ENCODE measurements around the gene IL1B.
"Not testable (repeated sequence)": the region's sequence is repeated elsewhere in the genome, so short reads cannot be mapped to it uniquely, and the experiment has no call there.

IL1B gene

DNA sequence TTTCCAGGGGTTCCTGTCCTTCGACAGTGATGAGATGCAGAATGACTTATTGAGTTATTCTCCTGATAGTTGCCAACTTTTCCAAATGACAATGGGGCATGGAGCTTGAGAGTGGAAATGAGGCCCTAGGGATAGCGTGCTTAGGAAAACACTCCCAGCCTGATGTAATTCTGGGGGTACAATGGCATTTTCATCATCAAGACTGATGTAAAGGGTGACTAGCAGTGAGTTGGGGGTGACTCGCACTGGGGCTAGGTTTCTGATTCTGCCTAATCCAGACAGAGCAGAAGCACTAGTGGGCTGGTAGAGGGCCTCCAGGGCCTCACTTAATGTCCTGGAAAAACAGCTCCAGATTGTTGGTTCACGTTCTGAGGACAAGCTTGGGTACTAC, 40.4 kb upstream of the IL1B start:
- Histone ChIP-seq H3K4me3 (ENCODE audit: low read length) (no peak overlapping the region), H3K9me3 (ENCODE audit: control insufficient read depth, insufficient read depth, low read length) (no peaks in the 10 kb centered on the region), H3K27ac (ENCODE audit: low read length) (no peak overlapping the region), H3K36me3 (ENCODE audit: control insufficient read depth, insufficient read depth, low read length) (no peaks in the 10 kb centered on the region), H3K4me1 (ENCODE audit: control insufficient read depth, insufficient read depth, low read length) (no peaks in the 10 kb centered on the region), H3K27me3 (ENCODE audit: control insufficient read depth, insufficient read depth, low read length) (no peaks in the 10 kb centered on the region)
- WGBS (ENCODE audit: insufficient coverage, insufficient read length): no CpG with 5 or more reads among the region's 4 CpGs
- no peak for DNase-seq (ENCODE audit: low read depth, low spot score)

DNA sequence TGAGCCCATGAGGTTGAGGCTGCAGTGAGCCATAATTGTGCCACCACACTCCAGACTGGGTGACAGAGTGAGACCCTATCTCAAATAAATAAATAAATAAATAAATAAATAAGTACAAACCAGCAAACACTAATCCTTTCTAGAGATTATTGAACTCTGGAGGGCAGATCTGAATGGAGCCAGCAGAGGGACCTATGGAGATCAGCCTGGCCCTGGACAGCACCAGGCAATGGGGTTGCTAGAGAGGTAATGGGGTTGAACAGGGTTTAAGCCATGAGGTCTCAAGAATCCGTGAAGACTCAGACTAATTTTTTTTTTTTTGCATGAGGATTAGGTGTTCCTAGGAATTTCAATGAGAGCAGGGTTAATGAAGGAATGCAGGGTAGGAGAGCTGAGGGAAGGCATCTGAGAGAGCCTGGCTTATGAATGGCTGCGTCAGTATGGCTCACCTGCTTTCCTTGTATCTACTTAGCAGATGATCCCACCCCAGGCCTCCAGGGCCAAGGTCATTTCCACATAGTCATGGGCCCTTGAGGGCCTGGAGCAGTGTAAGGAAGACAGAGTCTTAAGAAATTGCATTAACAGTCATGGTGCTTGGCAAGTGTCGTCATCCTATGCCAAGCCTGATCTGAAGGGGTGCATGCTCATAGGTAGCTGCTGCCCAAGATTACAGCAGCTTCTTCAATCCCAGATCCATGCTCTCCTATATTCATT, 39.8 kb upstream of the IL1B start:
- DNase-seq (ENCODE audit: low read depth, low spot score): no peak
- Histone ChIP-seq H3K4me1 (ENCODE audit: control insufficient read depth, insufficient read depth, low read length) (no peaks in the 10 kb centered on the region), H3K27me3 (ENCODE audit: control insufficient read depth, insufficient read depth, low read length) (no peaks in the 10 kb centered on the region), H3K36me3 (ENCODE audit: control insufficient read depth, insufficient read depth, low read length) (no peaks in the 10 kb centered on the region), H3K9me3 (ENCODE audit: control insufficient read depth, insufficient read depth, low read length) (no peaks in the 10 kb centered on the region), H3K27ac (ENCODE audit: low read length) (no peak overlapping the region), H3K4me3 (ENCODE audit: low read length) (no peak overlapping the region)
- no CpG with 5 or more reads among the region's 3 CpGs for WGBS (ENCODE audit: insufficient coverage, insufficient read length)

DNA sequence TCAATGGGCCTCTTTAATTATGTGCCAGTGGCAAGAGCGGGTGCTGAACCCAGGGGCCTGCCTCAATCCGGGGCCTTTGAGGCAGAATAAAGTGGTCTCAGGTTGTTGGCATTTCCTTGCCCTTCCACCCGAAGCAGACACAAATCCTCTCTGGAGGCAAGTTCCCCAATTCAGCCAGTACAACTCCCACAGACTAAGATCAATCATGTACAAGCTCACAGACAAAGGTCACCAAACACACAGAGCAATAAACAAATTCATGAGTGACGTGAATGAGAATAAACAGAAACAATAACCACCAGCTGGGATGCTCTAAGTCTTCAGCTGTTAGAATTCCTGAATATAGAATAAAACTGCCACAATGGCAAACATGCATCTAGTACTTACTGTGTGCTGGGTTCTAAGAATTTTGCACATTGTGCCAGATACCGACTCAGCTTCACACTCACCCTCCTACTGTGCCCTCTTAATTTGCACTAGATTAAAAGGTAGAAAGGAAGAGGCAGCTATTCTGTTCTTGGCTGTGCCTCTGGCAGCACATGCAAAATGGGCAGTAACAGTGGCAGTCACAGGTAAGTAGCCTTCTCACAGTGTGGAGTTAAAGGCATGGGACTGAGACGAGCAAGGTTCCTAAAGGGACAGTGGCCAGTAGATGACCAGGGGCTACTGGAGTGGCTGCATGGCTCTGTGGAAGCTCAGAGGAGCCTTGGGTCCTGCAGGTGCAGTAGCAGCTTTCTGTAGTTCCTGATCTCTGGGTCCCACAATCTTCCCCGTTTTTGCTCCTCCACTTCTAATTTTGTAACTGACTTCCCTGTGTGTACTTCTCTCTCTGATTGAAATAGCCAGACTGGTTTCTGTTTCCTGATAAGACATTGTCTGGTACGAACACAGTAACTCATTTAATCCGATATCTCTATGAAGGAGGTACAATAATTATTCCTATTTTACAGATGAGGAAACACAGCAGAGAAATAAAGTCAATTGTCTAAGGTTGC, 34.6 kb upstream of the IL1B start:
- no peak for DNase-seq (ENCODE audit: low read depth, low spot score)
- no CpG with 5 or more reads among the region's 9 CpGs for WGBS (ENCODE audit: insufficient coverage, insufficient read length)
- Histone ChIP-seq H3K4me1 (ENCODE audit: control insufficient read depth, insufficient read depth, low read length) (peaks cover 2% of the 10 kb centered on the region; the same call in 1 of the 2 replicates), H3K27me3 (ENCODE audit: control insufficient read depth, insufficient read depth, low read length) (no peaks in the 10 kb centered on the region), H3K4me3 (ENCODE audit: low read length) (no peak overlapping the region), H3K36me3 (ENCODE audit: control insufficient read depth, insufficient read depth, low read length) (no peaks in the 10 kb centered on the region), H3K27ac (ENCODE audit: low read length) (no peak overlapping the region), H3K9me3 (ENCODE audit: control insufficient read depth, insufficient read depth, low read length) (no peaks in the 10 kb centered on the region; the same call in 1 of the 2 replicates)

DNA sequence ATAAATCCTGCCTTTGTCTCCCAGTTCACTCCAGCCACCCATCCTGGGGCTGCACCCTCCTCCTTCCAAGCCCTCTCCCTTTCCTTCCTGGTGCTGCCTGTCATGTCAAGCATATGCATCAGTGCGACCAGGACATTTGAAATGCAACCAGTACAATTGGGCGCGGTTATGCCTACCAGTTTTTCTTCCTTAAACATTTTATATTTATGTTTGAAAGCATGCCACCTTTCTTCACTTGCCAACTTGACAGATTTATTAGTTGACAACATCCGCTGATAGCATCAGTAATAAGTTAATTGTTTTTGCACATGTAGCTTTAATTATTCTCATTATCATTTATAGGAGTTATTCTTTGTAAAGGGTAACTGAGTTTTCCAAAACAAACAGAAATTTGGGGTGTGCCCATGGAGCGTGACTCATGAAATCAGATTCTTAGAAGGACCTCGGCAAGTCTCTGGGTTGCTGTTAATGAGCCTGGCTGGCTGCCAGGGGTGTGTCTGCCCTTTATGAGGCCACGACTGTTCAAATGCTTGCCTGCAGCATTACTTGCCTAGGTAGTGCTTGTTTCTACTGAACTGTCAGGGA, 32.8 kb upstream of the IL1B start:
- H3K4me3 ChIP-seq (ENCODE audit: low read length): no peak overlapping the region
- peaks cover 4% of the 10 kb centered on the region for H3K9me3 ChIP-seq (ENCODE audit: control insufficient read depth, insufficient read depth, low read length)
- peaks cover 2% of the 10 kb centered on the region; the same call in 1 of the 2 replicates for H3K4me1 ChIP-seq (ENCODE audit: control insufficient read depth, insufficient read depth, low read length)
- no peaks in the 10 kb centered on the region for H3K27me3 ChIP-seq (ENCODE audit: control insufficient read depth, insufficient read depth, low read length)
- DNase-seq (ENCODE audit: low read depth, low spot score): no peak
- H3K27ac ChIP-seq (ENCODE audit: low read length): no peak overlapping the region
- H3K36me3 ChIP-seq (ENCODE audit: control insufficient read depth, insufficient read depth, low read length): 0 out of 2 replicates have a peak, but pooled peaks cover 2% of the 10 kb centered on the region
- WGBS (ENCODE audit: insufficient coverage, insufficient read length): no CpG with 5 or more reads among the region's 7 CpGs

DNA sequence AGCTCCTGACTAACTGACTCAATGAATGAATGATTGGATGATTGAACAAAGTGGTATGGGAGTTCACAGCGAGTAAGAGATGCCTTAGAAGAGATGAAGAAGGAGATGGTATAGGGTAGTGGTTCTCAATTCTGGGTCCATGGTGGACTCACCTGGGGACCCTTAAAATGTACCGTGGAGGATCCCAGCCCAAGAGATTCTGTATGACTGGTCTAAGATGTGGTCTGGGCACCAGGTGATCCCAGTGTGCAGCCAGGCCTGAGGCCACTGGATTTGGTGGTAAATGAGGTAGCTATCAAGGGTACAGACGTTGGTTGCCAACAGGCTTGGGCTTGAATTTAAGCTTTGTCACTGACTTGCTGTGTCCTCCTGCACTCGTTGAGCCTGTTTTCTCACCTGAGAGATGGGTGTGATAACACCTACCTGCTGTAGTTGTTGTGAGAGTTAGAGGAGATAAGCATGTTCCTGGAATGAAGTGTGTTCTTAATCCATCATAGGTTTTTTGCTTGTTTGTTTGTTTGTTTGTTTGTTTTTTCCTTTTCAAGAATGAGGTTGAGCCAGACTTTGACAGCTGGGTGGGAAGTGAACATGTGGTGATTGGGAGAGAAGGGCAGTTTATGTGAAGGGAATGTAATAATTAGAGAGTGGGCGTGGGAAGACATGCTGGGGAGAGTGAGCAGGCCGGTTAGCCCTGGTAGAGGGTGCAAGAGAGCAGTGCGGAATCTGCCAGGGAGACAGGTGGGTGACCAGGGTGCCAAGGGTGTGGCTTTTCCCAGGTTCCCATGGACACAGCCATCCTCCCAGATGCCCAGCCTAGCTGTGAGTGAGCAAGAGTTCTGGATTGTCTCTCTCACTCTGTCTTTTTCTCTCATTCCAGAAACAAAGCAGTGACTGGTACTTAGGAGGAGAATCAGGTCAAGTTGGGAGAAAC, 31.4 kb upstream of the IL1B start:
- 0 out of 2 replicates have a peak, but pooled peaks cover 2% of the 10 kb centered on the region for H3K36me3 ChIP-seq (ENCODE audit: control insufficient read depth, insufficient read depth, low read length)
- no peak overlapping the region for H3K4me3 ChIP-seq (ENCODE audit: low read length)
- WGBS (ENCODE audit: insufficient coverage, insufficient read length): 100% methylated on average over 1 of the region's 7 CpGs
- no peak for DNase-seq (ENCODE audit: low read depth, low spot score)
- no peaks in the 10 kb centered on the region for H3K27me3 ChIP-seq (ENCODE audit: control insufficient read depth, insufficient read depth, low read length)
- peaks cover 4% of the 10 kb centered on the region for H3K9me3 ChIP-seq (ENCODE audit: control insufficient read depth, insufficient read depth, low read length)
- peaks cover 2% of the 10 kb centered on the region; the same call in 1 of the 2 replicates for H3K4me1 ChIP-seq (ENCODE audit: control insufficient read depth, insufficient read depth, low read length)
- H3K27ac ChIP-seq (ENCODE audit: low read length): no peak overlapping the region

DNA sequence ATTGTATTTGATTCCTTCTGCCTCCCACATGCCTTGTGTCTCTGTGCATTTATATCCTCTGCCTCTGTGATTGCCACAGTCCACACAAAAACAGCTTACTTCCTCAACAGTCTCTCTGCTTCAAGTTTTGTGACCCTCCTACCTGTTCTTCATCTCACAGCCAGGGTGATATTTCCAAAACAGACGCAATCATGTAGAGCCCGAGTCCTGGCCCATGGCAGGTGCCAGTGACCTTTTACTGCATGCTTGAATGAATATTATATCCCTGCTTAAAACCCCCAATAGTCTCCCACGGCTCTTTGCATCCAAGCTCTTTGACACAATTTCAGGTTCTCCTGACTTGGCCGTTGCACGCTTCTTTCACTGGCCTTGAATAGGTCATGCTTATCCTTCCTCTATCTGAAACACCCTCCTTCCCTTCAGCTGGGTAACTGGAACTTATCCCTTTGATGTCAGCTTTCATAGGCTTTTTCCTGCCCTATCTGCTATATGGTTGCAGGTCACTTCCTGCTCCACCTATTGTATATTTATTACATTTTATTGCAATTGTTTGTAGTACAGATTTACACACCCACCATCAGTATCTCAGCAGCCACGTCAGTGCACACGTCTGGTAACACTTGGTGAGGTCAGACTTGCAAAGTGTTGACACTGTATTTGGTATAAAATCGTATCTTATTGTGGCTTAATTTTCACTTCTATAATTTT, 29.7 kb upstream of the IL1B start:
- peaks cover 4% of the 10 kb centered on the region for H3K9me3 ChIP-seq (ENCODE audit: control insufficient read depth, insufficient read depth, low read length)
- H3K27me3 ChIP-seq (ENCODE audit: control insufficient read depth, insufficient read depth, low read length): no peaks in the 10 kb centered on the region
- H3K27ac ChIP-seq (ENCODE audit: low read length): no peak overlapping the region
- DNase-seq (ENCODE audit: low read depth, low spot score): no peak
- 0 out of 2 replicates have a peak, but pooled peaks cover 2% of the 10 kb centered on the region for H3K36me3 ChIP-seq (ENCODE audit: control insufficient read depth, insufficient read depth, low read length)
- no CpG with 5 or more reads among the region's 8 CpGs for WGBS (ENCODE audit: insufficient coverage, insufficient read length)
- H3K4me3 ChIP-seq (ENCODE audit: low read length): no peak overlapping the region
- H3K4me1 ChIP-seq (ENCODE audit: control insufficient read depth, insufficient read depth, low read length): peaks cover 2% of the 10 kb centered on the region; the same call in 1 of the 2 replicates

DNA sequence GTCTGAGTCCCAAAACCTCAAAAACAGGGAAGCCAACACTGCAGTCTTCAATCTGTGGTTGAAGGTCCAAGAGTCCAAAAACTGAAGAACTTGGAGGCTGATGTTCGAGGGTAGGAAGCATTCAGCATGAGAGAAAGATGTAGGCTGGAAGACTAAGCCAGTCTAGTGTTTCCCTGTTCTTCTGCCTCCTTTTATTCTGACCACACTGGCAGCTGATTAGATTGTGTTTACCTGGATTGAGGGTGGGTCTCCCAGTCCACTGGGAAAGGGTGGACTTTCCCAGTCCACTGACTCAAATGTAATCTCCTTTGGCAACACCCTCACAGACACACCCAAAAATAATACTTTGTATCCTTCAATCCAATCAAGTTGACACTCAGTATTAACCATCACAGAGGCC, 27.5 kb upstream of the IL1B start:
- peaks cover 4% of the 10 kb centered on the region for H3K9me3 ChIP-seq (ENCODE audit: control insufficient read depth, insufficient read depth, low read length)
- H3K36me3 ChIP-seq (ENCODE audit: control insufficient read depth, insufficient read depth, low read length): 0 out of 2 replicates have a peak, but pooled peaks cover 2% of the 10 kb centered on the region
- H3K4me3 ChIP-seq (ENCODE audit: low read length): no peak overlapping the region
- H3K27me3 ChIP-seq (ENCODE audit: control insufficient read depth, insufficient read depth, low read length): no peaks in the 10 kb centered on the region
- no CpG with 5 or more reads among the region's 1 CpG for WGBS (ENCODE audit: insufficient coverage, insufficient read length)
- DNase-seq (ENCODE audit: low read depth, low spot score): no peak
- no peak overlapping the region for H3K27ac ChIP-seq (ENCODE audit: low read length)
- H3K4me1 ChIP-seq (ENCODE audit: control insufficient read depth, insufficient read depth, low read length): no peaks in the 10 kb centered on the region

DNA sequence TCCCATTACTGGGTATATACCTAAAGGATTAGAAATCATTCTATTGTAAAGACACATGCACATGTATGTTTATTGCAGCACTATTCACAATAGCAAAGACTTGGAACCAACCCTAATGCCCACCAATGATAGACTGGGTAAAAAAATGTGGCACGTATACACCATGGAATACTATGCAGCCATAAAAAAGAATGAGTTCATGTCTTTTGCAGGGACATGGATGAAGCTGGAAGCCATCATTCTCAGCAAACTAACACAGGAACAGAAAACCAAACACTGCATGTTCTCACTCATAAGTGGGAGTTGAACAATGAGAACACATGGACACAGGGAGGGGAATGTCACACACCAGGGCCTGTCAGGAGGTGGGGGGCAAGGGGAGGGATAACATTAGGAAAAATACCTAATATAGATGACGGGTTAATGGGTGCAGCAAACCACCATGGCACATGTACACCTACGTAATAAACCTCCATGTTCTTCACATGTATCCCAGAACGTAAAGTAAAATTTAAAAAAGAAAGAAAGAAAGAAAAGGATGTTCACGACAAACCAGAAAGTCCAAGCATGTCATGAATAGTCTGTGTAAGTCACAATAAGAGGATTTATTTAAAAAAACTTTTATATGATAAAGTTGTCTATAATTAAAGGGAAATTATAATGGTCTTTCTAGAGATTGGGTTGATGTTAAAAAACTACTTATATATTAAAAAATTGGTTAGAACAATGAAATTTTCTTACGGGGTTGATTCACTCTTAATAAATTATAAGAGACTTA, 23.0 kb upstream of the IL1B start:
- DNase-seq (ENCODE audit: low read depth, low spot score); H3K4me3 ChIP-seq (ENCODE audit: low read length); H3K27me3 ChIP-seq (ENCODE audit: control insufficient read depth, insufficient read depth, low read length); H3K4me1 ChIP-seq (ENCODE audit: control insufficient read depth, insufficient read depth, low read length); H3K9me3 ChIP-seq (ENCODE audit: control insufficient read depth, insufficient read depth, low read length); H3K36me3 ChIP-seq (ENCODE audit: control insufficient read depth, insufficient read depth, low read length); H3K27ac ChIP-seq (ENCODE audit: low read length): not testable (repeated sequence)
- no CpG with 5 or more reads among the region's 6 CpGs for WGBS (ENCODE audit: insufficient coverage, insufficient read length)

DNA sequence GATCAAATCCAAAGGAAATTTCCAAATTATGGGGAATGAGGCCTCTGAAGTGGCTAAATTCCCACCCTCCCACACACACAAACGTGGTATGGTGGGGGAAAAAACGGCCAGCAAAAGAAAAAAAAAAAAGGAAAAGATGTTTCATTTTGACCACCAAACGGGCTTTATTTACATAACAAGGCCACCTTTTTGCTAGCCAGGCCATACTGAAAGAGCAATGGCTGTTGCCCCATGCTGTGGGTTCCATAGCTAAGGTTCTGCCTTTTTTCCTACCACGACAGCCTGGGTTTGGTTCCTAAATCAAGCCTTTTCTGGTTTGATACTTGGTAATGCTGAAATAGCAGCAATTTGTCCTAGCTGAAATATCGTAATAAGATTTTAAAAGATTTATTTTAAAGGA, 14.0 kb upstream of the IL1B start:
- H3K4me3 ChIP-seq (ENCODE audit: low read length): no peak overlapping the region
- DNase-seq (ENCODE audit: low read depth, low spot score): peak; percentile 33
- WGBS (ENCODE audit: insufficient coverage, insufficient read length): no CpG with 5 or more reads among the region's 5 CpGs
- peaks cover 4% of the 10 kb centered on the region; the same call in 1 of the 2 replicates for H3K4me1 ChIP-seq (ENCODE audit: control insufficient read depth, insufficient read depth, low read length)
- no peaks in the 10 kb centered on the region for H3K9me3 ChIP-seq (ENCODE audit: control insufficient read depth, insufficient read depth, low read length)
- H3K36me3 ChIP-seq (ENCODE audit: control insufficient read depth, insufficient read depth, low read length): no peaks in the 10 kb centered on the region
- H3K27ac ChIP-seq (ENCODE audit: low read length): no peak overlapping the region
- H3K27me3 ChIP-seq (ENCODE audit: control insufficient read depth, insufficient read depth, low read length): no peaks in the 10 kb centered on the region
